NB4 (cell line): ENCODE data around the gene NRP1.

Source experiments
- DNase-seq: peaks from one replicate; pipeline ENCODE4 v3.0.0; 2010; ENCODE audit warnings: low read depth
- H3K4me3 ChIP-seq: one replicate; pipeline ENCODE4 v1.5.1; 2011; ENCODE audit warnings: mild to moderate bottlenecking, low read depth, low read length, moderate library complexity
- MYC ChIP-seq: IDR thresholded peaks from 2 replicates; pipeline ENCODE4 v1.6.1; 2011; ENCODE audit warnings: low read depth, low read length
- POLR2A ChIP-seq: IDR thresholded peaks from 2 replicates; pipeline ENCODE4 v1.6.1; 2011; ENCODE audit warnings: mild to moderate bottlenecking; ENCODE audit not compliant: insufficient read length; ENCODE audit errors: extremely low read depth
- TF ChIP-seq, protein P1 (sequence below): IDR thresholded peaks from one replicate; pipeline ENCODE4 v1.5.1; 2012; ENCODE audit warnings: low read depth, low read length
- TF ChIP-seq, protein P2 (sequence below): IDR thresholded peaks from 2 replicates; pipeline ENCODE4 v1.6.1; 2011; ENCODE audit warnings: low read depth, low read length

The NRP1 gene

DNA sequence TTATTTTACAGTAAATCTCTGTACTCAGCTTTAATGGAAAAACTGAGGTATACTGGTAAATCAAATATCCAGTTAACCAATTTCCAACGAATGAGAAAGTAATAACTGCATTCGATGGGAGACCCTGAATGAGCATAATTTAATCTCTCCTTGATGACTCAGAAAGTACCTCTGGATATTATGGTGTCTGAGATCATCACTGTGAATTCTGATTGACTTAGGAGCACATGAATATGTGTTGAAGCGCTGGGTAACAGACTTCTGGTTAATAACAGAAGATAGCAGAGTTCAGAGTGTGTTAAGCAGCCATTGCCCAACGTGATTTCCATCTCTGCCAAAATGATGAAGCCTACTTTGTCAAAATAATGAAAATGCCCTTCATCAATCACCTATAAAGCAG is 116.6 kb downstream of the NRP1 start:
- DNase-seq: no peak
- no peak overlapping the region for H3K4me3 ChIP-seq
- TF ChIP-seq, protein P1, sequence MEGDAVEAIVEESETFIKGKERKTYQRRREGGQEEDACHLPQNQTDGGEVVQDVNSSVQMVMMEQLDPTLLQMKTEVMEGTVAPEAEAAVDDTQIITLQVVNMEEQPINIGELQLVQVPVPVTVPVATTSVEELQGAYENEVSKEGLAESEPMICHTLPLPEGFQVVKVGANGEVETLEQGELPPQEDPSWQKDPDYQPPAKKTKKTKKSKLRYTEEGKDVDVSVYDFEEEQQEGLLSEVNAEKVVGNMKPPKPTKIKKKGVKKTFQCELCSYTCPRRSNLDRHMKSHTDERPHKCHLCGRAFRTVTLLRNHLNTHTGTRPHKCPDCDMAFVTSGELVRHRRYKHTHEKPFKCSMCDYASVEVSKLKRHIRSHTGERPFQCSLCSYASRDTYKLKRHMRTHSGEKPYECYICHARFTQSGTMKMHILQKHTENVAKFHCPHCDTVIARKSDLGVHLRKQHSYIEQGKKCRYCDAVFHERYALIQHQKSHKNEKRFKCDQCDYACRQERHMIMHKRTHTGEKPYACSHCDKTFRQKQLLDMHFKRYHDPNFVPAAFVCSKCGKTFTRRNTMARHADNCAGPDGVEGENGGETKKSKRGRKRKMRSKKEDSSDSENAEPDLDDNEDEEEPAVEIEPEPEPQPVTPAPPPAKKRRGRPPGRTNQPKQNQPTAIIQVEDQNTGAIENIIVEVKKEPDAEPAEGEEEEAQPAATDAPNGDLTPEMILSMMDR: no peak
- TF ChIP-seq MYC: no peak
- TF ChIP-seq, protein P2, sequence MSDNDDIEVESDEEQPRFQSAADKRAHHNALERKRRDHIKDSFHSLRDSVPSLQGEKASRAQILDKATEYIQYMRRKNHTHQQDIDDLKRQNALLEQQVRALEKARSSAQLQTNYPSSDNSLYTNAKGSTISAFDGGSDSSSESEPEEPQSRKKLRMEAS: no peak
- no peak for TF ChIP-seq POLR2A

DNA sequence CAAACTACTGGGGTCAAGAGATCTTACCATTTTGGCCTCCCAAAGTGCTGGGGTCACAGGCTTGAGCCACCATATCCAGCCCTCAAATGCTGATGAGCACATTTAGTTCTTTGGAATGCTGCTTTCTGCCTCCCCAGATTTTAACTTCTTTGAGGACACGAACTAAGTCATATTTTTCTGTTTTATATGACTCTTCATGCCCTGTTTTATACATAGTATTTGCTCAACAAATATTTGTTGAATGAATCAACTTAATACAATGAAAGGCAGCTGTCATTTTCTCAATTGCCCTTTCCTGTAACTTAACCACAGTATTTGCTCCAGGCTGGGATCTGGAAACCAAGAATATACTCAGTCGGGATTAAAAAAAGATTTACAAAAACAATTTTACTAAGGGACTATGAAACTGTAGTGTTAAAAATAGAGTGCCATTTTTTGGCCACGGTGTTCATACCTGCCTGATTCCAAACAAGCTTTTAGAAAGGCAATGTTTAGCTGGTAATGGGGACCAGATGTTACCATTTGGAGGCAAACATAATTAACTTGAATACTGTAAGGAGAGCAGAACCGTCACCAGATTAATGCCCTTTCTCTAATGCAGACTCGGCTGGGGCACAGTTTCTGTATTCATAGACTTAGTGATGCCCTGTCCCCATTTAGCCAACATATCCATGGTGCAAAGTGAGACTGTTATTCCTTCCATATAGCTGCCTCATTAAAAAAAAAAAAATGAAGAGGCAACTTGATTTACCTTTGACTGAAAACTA is 117.6 kb downstream of the NRP1 start:
- DNase-seq: no peak
- no peak overlapping the region for H3K4me3 ChIP-seq
- TF ChIP-seq POLR2A (no peak), MYC (no peak)
- TF ChIP-seq, protein P2: no peak
- TF ChIP-seq, protein P1: no peak

DNA sequence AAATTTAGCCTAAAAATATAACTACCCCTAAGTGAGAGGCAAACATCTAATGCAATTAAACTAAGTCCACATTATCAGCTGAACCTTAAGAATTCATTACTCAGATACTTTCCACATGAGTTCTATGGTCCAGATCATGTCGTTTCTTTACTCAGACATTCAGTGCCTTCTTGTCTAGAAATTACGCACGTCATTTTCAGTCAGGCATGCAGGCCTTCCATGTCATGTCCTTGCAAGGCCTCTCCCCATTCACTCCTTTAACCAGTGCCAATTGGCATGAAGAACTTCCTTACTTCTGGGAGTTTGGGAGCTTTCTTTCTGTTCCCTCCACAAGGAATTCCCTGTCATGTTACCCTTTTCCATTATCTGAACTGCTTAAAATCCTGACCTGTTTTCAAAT is 118.8 kb downstream of the NRP1 start:
- H3K4me3 ChIP-seq: no peak overlapping the region
- no peak for DNase-seq
- TF ChIP-seq, protein P2: no peak
- TF ChIP-seq, protein P1: no peak
- no peak for TF ChIP-seq POLR2A
- no peak for TF ChIP-seq MYC

DNA sequence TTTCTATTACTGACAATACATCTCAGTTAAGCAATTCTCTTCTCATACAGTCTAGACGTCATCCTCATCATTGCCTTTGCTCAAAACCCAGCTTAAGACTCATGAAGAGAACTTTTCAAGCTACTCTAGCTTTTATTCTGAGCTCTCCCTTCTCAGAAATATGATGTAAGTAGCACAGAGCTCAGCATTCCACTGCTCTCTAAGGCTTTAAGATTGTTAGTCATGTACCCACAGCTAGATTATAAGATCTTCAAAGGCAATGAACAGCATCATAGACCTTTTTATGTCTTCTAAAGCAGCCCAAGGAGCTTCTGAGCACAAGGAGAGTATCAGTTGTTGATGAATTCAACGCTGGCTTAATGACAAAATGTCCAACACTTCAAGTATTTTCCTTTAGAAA is 119.3 kb downstream of the NRP1 start:
- no peak for DNase-seq
- no peak overlapping the region for H3K4me3 ChIP-seq
- TF ChIP-seq, protein P1: no peak
- TF ChIP-seq MYC (no peak), POLR2A (no peak)
- TF ChIP-seq, protein P2: no peak

DNA sequence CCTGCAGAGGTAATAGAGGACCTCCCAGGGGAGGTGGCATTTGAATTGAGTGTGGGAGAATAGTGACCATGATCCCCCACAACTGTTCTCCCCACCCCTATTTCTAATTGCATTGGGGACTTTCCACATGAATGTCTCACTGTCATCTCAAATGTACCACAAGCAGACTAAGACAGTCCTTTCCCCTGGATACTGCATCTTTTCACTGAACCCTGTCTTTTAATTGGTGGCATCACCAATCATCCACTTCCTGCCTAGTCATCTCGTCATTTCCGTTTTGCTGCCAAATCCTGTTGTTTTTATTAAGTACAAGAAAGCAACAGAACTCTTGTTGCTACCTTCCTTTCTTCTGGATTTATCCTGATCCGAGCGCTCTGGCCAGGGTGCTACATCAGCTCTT is 120.3 kb downstream of the NRP1 start:
- DNase-seq: no peak
- TF ChIP-seq MYC: no peak
- TF ChIP-seq, protein P2: no peak
- TF ChIP-seq, protein P1: no peak
- no peak for TF ChIP-seq POLR2A
- H3K4me3 ChIP-seq: no peak overlapping the region

DNA sequence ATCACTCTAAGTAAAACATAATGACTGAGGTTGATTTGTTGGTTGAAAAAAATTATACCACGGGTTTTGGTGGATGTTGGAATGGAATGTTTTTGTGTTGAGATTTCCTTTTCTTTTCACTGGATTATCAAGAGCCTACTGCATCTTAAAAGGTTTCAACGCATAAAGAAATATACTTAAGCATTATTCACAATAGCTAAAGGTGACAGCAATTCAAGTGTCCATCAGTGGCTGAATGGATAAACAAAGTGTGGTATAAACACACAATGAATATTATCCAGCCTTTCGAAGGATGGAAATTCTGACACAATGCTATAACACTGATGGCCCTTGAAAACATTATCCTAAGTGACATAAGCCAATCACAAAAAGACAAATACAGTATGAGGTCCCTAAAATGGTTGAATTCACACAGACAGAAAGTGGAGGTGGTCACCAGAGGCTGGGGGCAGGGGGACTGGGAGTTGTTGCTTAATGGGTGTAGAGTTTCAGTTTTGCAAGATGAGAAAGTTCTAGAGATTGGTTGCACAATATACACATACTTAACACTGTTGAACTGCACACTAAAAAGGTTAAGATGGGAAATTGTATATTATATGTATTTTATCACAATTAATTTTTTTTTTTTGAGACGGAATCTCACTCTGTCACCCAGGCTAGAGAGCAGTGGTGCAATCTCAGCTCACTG is 122.3 kb downstream of the NRP1 start:
- no peak for TF ChIP-seq MYC
- TF ChIP-seq, protein P1: no peak
- no peak for TF ChIP-seq POLR2A
- TF ChIP-seq, protein P2: no peak
- H3K4me3 ChIP-seq: no peak overlapping the region
- DNase-seq: no peak
